Neural progenitor cell (in vitro differentiated cells): ENCODE results near the gene PLEKHG5. TPM values are rescaled to one million over a fixed set of nuclear protein-coding genes. Genes with fewer than 3 reads are reported as not detected.

ENCODE experiments used
- DNase-seq: peaks from one replicate; pipeline ENCODE4 v3.0.0-alpha.2; 2016; ENCODE audit warnings: low spot score
- H2AFZ ChIP-seq: fragments of 200-600 bp; sonication (generic); replicated peaks from 2 replicates; pipeline ENCODE4 v1.6.1; 2016; ENCODE audit warnings: antibody characterized with exemption
- H3F3A ChIP-seq: fragments of 200-600 bp; sonication (generic); 2 replicates; pipeline ENCODE4 v1.6.1; 2016; ENCODE audit warnings: antibody characterized with exemption, low read depth
- H3K27ac ChIP-seq: fragments of 200-600 bp; sonication (generic); 2 replicates; pipeline ENCODE4 v1.5.1; 2016; ENCODE audit warnings: mild to moderate bottlenecking
- H3K27me3 ChIP-seq: fragments of 200-600 bp; sonication (generic); 2 replicates; pipeline ENCODE4 v1.6.1; 2016; ENCODE audit warnings: mild to moderate bottlenecking, moderate library complexity
- H3K36me3 ChIP-seq: fragments of 200-600 bp; sonication (generic); 2 replicates; pipeline ENCODE4 v1.5.1; 2016
- H3K4me1 ChIP-seq: fragments of 200-600 bp; sonication (generic); 2 replicates; pipeline ENCODE4 v1.6.1; 2016; ENCODE audit warnings: mixed run types
- H3K4me2 ChIP-seq: fragments of 200-600 bp; sonication (generic); 2 replicates; pipeline ENCODE4 v1.6.1; 2016
- H3K4me3 ChIP-seq: fragments of 200-600 bp; sonication (generic); 2 replicates; pipeline ENCODE4 v1.5.1; 2016
- H3K79me2 ChIP-seq: fragments of 200-600 bp; sonication (generic); 2 replicates; pipeline ENCODE4 v1.6.1; 2016; ENCODE audit warnings: low read depth
- H3K9ac ChIP-seq: fragments of 200-600 bp; sonication (generic); 2 replicates; pipeline ENCODE4 v1.6.1; 2016
- H3K9me3 ChIP-seq: fragments of 200-600 bp; sonication (generic); 2 replicates; pipeline ENCODE4 v1.5.1; 2016; ENCODE audit warnings: low read depth
- H4K20me1 ChIP-seq: fragments of 200-600 bp; sonication (generic); 2 replicates; pipeline ENCODE4 v1.6.1; 2016; ENCODE audit warnings: low read depth
- H3K27ac Mint-ChIP-seq: 3 replicates; pipeline ENCODE4 v1.8.0; 2021; ENCODE audit warnings: mixed read lengths
- H3K27me3 Mint-ChIP-seq: 2 replicates; pipeline ENCODE4 v1.8.0; 2022; ENCODE audit warnings: low read depth, mild to moderate bottlenecking, inconsistent platforms, moderate library complexity, mixed read lengths; ENCODE audit not compliant: insufficient read depth
- H3K36me3 Mint-ChIP-seq: 3 replicates; pipeline ENCODE4 v1.8.0; 2021; ENCODE audit warnings: mixed read lengths
- H3K4me1 Mint-ChIP-seq: 3 replicates; pipeline ENCODE4 v1.8.0; 2021; ENCODE audit warnings: mixed read lengths
- H3K4me3 Mint-ChIP-seq: 3 replicates; pipeline ENCODE4 v1.8.0; 2021; ENCODE audit warnings: mild to moderate bottlenecking, moderate library complexity, mixed read lengths
- H3K9me3 Mint-ChIP-seq: 3 replicates; pipeline ENCODE4 v1.8.0; 2020; ENCODE audit warnings: mixed read lengths
- EZH2 ChIP-seq: fragments of 200-600 bp; sonication (generic); IDR thresholded peaks from 2 replicates; pipeline ENCODE4 v1.6.1; 2017; ENCODE audit warnings: antibody characterized with exemption, mild to moderate bottlenecking, moderate library complexity
- EZH2phosphoT487 ChIP-seq: fragments of 200-600 bp; sonication (generic); IDR thresholded peaks from 2 replicates; pipeline ENCODE4 v1.6.1; 2017; ENCODE audit warnings: antibody characterized with exemption
- total RNA-seq: library from RNA; depleted of rRNA; stranded (reverse); fragments of >200 nt; gene quantifications from 2 replicates; pipeline ENCODE4 v1.2.3, GENCODE V29; 2015; ENCODE audit warnings: low replicate concordance
- TF ChIP-seq, protein P1 (sequence below): fragments of 200-600 bp; sonication (generic); IDR thresholded peaks from 2 replicates; pipeline ENCODE4 v1.5.1; 2017; ENCODE audit warnings: antibody characterized with exemption, mild to moderate bottlenecking

The PLEKHG5 gene
- total RNA-seq, 1 donor from 2014 or later, result 7.4 TPM

DNA sequence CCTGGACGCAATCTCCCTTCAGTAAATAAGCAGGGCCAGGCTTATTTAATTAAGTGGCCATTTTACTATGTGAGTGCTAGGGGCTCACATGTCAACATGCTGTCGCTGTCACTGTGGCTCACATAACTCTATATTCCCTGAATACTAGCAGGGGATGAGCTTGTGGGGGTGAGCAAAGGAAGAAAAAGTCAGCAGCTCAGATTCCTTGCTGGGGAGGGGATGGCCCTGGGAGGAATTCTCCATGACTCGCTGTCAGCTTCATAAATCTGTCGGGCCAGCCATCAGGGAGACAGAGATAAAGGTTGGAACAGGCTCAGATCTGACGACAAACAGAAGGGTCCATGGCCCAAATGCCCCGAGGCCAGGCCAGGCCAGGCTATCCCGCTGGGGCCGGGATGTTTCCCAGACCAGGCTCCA, 26.0 kb upstream of the PLEKHG5 start:
- Histone ChIP-seq H3F3A (peaks cover 29% of the 10 kb centered on the region), H3K4me1 (peaks cover 26% of the 10 kb centered on the region), H3K79me2 (no peaks in the 10 kb centered on the region), H3K36me3 (no peaks in the 10 kb centered on the region), H4K20me1 (peaks cover 6% of the 10 kb centered on the region), H3K9ac (no peak overlapping the region), H2AFZ (no peak overlapping the region), H3K4me2 (no peak overlapping the region), H3K27ac (no peak overlapping the region), H3K4me3 (no peak overlapping the region), H3K9me3 (no peaks in the 10 kb centered on the region), H3K27me3 (no peaks in the 10 kb centered on the region)
- DNase-seq, result no peak
- Mint-ChIP-seq H3K36me3 (no peaks in the 10 kb centered on the region), H3K27me3 (no peaks in the 10 kb centered on the region), H3K4me1 (peaks cover 36% of the 10 kb centered on the region), H3K4me3 (peak overlapping the region; percentile 18), H3K9me3 (no peaks in the 10 kb centered on the region), H3K27ac (peak overlapping the region; percentile 42)
- TF ChIP-seq, protein P1, sequence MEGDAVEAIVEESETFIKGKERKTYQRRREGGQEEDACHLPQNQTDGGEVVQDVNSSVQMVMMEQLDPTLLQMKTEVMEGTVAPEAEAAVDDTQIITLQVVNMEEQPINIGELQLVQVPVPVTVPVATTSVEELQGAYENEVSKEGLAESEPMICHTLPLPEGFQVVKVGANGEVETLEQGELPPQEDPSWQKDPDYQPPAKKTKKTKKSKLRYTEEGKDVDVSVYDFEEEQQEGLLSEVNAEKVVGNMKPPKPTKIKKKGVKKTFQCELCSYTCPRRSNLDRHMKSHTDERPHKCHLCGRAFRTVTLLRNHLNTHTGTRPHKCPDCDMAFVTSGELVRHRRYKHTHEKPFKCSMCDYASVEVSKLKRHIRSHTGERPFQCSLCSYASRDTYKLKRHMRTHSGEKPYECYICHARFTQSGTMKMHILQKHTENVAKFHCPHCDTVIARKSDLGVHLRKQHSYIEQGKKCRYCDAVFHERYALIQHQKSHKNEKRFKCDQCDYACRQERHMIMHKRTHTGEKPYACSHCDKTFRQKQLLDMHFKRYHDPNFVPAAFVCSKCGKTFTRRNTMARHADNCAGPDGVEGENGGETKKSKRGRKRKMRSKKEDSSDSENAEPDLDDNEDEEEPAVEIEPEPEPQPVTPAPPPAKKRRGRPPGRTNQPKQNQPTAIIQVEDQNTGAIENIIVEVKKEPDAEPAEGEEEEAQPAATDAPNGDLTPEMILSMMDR, result no peak
- TF ChIP-seq EZH2 (no peak), EZH2phosphoT487 (no peak)

DNA sequence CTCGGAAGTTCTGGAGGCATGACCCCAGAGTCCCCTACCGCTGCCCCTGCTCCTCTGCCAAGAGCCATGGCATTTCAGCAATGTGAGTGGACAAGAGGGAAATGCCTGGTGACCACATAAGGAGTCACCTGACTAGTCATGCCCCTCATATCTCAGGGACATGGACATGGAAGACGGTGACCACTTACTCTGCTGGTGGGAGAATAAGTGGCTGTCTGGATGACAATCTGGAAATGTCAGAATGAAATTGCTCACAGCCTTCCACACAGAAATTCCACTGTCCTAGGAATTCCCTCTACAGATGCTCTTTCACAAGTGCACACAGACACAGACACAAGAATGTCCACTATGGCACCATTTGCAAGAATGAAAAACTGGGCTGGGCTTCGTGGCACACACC, 24.3 kb upstream of the PLEKHG5 start:
- no peak overlapping the region for H3K4me3 Mint-ChIP-seq

DNA sequence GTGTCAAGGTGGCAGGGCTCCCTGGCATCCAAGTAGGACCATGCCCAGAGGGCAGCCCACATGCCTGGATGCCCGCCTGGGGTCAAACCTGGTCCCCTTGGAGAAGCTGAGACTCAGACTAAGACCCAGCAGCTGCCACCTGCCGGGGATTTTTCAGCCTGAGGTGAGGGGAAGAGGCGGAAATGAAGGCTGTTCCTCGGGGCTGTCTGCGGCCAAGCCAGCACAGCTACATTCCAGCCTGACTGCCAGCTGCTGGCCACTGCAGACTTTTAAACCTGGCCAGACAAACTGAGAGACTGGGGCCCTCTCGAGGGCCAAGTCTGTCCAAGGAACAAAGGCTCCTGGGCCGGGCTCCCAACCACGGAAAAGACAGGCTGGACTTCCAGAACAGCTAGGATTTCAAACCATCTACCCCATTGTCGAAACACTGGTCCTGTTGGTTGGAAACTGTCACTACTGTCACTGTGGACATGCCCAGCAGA, 21.9 kb upstream of the PLEKHG5 start:
- no peaks in the 10 kb centered on the region for H3K27me3 Mint-ChIP-seq
- Histone ChIP-seq H3K4me2 (no peak overlapping the region), H3K4me3 (no peak overlapping the region), H2AFZ (no peak overlapping the region), H3K9ac (peak overlapping the region; percentile 37), H3K4me1 (peaks cover 8% of the 10 kb centered on the region), H4K20me1 (no peaks in the 10 kb centered on the region), H3K79me2 (no peaks in the 10 kb centered on the region), H3K9me3 (no peaks in the 10 kb centered on the region), H3K36me3 (no peaks in the 10 kb centered on the region), H3F3A (no peaks in the 10 kb centered on the region), H3K27me3 (no peaks in the 10 kb centered on the region), H3K27ac (no peak overlapping the region)
- no peak for DNase-seq
- H3K9me3 Mint-ChIP-seq, result no peaks in the 10 kb centered on the region
- no peak overlapping the region for H3K27ac Mint-ChIP-seq
- no peak for TF ChIP-seq EZH2phosphoT487
- TF ChIP-seq EZH2, result no peak
- TF ChIP-seq, protein P1, result no peak
- no peaks in the 10 kb centered on the region for H3K36me3 Mint-ChIP-seq
- H3K4me3 Mint-ChIP-seq, result no peak overlapping the region
- H3K4me1 Mint-ChIP-seq, result peaks cover 13% of the 10 kb centered on the region

More for the DNA sequence above, 24.3 kb upstream of the PLEKHG5 start:
- H3K27me3 ChIP-seq, result no peaks in the 10 kb centered on the region
- no peak overlapping the region for H2AFZ ChIP-seq
- H3K36me3 ChIP-seq, result no peaks in the 10 kb centered on the region
- H4K20me1 ChIP-seq, result peaks cover 6% of the 10 kb centered on the region
- Mint-ChIP-seq H3K9me3 (no peaks in the 10 kb centered on the region), H3K36me3 (no peaks in the 10 kb centered on the region), H3K27ac (no peak overlapping the region), H3K27me3 (no peaks in the 10 kb centered on the region), H3K4me1 (peaks cover 29% of the 10 kb centered on the region)
- H3K9me3 ChIP-seq, result no peaks in the 10 kb centered on the region
- H3K4me2 ChIP-seq, result no peak overlapping the region
- H3K27ac ChIP-seq, result no peak overlapping the region
- no peaks in the 10 kb centered on the region for H3K79me2 ChIP-seq
- peaks cover 18% of the 10 kb centered on the region for H3F3A ChIP-seq
- H3K9ac ChIP-seq, result no peak overlapping the region
- peaks cover 25% of the 10 kb centered on the region for H3K4me1 ChIP-seq
- DNase-seq, result no peak
- no peak for TF ChIP-seq EZH2phosphoT487
- no peak for TF ChIP-seq EZH2
- TF ChIP-seq, protein P1, result no peak
- H3K4me3 ChIP-seq, result no peak overlapping the region
